ENCODE data around the gene NANS.
"Not testable (repeated sequence)": the region's sequence is repeated elsewhere in the genome, so short reads cannot be mapped to it uniquely, and the experiment has no call there.

NANS gene, protein sequence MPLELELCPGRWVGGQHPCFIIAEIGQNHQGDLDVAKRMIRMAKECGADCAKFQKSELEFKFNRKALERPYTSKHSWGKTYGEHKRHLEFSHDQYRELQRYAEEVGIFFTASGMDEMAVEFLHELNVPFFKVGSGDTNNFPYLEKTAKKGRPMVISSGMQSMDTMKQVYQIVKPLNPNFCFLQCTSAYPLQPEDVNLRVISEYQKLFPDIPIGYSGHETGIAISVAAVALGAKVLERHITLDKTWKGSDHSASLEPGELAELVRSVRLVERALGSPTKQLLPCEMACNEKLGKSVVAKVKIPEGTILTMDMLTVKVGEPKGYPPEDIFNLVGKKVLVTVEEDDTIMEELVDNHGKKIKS

DNA sequence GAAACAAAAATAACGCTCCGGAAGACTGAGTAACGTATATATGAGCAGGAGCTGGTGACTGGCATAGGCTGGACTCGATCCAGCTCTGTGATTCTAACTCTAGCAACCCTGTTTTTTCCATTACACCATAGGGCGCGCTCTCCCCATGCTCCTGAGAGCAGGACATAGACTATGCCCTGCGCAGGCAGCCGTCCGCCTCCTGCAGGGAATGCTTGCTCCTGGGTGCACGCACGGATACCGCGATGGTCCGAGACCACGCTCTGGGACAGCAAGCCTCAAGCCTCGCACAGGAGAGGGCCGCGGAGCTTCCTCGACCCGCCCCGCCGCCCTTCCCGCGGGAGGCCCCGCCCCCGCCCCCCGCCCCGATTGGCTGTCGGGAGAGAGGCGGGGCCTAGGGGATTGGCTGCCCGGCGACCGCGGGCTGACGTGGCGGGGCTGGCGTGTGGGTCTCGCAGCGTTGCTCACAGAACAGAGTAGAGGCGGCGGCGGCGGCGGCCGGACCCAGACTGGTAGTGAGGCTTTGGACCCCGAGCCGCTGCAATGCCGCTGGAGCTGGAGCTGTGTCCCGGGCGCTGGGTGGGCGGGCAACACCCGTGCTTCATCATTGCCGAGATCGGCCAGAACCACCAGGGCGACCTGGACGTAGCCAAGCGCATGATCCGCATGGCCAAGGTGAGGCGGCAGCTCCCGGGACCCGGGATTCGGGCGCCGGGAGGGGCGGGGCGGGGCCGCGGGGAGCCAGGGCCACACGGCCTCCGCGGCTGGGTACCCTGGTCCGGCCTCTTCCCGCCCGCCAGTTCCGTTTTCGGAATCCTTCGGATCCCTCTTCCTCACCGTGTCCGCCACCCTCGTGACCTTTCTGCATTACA, at the start of gene NANS:
Gene NANS (plus strand): TSS at position 464 of the 869 bp plus-strand sequence. CDS start 77 bp downstream, at position 541.
- peak; percentile 93 for DNase-seq

DNA sequence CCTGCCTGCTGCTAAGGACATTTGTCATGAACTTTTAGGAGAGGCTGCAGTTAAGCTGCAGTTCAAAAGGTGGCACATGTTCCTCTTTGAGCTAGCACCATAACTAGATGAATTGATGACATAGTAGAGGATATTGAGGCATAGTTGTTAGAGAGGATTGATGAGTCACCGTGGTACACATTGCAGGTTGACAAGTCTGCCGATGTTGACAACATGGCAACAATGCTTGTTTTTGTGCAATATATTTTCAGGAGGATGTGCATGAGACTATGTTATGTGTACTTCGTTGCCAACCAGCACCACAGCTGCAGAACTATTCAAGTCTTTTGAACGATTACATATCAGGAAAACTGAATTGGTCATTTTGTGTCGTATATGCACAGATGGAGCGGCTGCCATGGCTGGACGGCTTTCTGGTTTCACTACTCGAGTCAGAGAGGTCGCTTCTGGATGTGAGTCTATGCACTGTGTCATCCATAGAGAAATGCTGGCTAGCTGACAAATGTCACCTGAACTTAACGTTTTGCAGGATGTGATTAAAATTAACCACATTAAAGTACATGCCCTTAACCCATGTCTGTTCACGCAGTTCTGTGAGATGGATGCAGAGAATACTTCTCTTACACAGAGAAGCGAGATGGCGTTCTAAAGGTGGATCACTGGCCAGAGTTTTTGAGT, 49.1 kb upstream of the NANS start:
- no peak for DNase-seq

DNA sequence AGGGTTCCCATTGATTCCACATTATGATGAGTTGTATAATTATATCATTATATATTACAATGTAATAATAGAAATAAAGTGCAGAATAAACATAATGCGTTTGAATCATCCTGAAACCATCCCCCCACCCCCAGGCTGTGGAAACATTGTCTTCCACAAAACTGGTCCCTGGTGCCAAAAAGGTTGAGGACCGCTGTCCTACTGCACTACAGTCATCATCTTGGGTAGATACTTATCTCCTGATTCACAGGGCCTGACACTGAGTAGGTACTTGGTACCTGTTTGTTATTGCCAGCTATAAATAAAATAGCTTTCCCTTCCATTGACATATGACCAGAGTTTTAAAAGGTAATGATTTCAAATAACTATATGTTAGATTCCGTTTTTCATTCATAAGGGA, 47.8 kb upstream of the NANS start:
- DNase-seq, result no peak

DNA sequence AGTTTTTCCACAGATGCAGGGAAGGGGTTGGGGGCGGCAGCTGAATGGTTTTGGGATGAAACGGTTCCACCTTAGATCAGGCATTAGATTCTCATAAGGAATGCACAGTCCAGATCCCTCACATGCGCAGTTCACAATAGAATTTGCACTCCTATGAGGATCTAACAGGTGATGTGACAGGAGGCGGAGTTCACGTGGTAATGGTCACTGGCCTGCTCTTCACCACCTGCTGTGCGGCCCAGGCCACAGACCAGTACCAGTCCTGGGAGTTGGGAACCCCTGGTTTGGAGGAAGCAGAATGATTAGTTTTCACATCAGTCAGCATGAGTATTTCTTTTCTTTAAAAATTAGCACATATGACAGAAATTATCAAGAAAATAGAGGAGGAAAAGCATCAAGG, 47.1 kb upstream of the NANS start:
- DNase-seq, result no peak

DNA sequence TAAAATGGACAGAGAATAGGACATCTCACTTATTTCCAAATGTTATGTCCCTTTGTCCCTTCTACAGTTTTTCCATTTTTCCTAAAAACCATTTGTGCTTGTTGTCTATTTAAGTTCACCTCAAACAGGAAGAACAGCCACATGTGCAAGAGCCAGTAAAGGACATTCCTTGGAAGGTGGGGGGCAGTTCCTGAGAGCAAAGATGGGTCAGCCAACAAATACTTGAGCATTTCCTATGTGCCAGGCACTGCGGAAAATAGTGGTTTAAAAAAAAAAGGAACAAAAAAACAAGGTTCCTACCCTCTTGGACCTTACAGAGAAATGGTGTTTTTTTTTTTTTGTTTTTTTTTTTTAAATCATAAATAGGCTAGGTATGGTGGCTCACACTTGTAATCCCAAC, 46.6 kb upstream of the NANS start:
- no peak for DNase-seq

DNA sequence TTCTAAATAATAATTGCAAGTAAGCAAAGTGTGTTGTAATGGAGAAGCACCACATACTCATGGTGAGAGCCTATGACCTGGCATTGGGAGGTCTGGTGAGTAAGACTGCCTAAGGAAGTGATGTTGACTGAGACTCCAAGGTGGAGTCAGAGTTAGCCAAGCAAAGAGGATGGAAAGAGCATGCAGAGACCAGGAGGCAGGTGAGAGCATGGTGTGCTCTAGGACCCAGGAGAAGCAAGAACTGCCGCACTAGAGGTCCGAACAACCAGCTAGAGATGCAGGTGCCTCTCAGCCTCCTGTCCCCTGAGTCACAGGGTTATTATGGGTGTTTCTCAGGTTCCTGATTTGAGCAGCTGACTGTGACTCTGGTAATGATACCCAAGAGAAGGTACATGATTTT, 46.1 kb upstream of the NANS start:
- DNase-seq, result no peak

DNA sequence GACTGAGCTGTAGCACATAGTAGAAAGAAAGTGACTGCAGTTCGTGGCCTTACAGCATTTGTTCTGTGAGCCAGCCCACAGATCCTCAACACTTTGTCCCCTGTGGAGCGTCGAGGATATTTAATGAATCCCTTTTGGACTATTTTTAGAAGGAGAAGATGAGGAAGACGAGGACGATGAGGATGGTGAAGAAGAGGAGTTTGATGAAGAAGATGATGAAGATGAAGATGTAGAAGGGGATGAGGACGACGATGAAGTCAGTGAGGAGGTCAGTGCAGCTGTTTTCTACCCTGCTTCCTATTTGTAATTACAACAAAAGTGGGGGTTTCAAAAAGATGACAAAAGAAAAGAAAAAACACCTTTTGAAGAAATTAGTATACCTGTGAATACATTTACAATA, 45.4 kb upstream of the NANS start:
- DNase-seq, result no peak

DNA sequence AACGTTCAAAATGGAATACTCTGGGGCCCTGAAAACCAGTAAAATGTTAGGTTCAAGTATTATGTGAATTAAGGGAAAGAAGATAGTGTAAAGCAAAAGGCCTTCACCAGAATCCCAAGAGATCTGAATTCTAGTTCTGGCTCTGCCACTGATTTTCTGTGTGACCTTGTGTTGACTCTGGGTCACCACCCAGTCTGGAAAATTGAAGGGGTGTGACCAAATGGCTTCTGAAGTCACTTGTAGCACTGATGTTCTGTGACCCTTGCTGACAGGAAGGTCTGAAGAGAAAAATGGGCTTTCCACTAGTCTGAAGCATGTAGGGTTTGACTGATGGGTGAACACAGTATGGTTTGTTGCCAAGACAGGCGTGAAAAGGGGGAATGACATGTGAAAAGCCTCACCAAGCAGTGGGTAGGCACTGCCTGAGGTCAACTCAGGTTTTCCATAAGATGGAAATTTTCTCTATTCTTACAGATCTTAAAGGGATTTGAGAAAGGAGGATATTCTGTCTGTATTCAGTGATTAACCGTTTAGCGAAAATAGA, 40.3 kb upstream of the NANS start:
- no peak for DNase-seq

DNA sequence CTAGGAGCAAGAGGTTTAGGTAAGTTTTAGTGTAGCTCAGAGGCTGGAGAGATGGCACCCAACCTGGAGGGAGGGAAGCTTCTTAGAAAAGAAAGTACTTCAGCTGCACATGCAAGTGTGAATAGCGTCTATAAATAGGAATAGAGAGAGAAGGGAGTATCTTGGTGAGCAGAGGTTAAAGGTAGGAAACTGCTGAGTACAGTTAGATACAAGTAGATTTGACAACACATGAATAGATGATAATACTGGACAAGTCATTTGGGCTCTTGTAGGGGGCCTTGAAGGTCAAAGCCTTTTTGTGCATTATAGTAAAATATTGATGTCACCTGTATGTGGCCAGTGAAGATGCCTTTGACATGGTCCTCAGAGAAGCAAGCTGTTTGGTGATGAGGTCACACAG, 39.2 kb upstream of the NANS start:
- DNase-seq, result no peak

DNA sequence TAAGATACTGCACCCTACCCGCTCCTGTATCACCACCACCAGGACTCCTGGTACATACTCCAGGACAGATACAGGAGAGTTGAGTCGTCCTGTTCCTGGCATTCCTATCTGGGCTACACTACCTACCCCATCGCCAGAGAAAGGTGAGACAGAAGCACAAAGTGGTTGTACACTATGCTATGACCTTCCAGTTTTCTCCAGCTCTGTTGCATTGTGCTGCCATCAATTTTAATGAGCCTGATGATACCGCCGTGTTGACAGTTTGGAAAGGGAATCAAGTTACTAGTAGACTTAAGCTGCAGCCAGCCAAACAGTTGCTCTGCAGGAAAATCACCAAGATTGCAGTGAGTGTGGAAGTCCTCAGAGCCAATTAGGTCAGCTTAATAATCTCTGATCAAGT, 38.2 kb upstream of the NANS start:
- no peak for DNase-seq

DNA sequence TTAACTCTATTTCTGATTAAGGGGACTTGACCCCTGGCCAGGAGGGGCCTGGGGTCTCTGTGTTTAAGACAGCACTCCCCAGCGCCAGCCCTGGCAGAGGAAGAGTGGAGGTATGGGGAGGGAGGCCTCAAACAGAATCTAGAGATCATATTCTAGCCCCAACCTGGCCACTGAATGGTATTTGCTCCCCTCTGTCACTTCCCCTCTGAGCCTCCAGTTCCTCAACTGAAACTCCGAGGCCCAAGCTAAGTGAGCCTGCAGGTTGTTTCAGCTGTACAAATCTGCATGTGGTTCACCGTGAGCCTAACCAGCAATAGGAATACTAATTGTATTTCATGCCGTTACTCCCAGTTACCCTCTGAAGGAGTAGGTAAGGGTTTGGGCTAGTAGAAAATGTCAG, 37.4 kb upstream of the NANS start:
- no peak for DNase-seq

DNA sequence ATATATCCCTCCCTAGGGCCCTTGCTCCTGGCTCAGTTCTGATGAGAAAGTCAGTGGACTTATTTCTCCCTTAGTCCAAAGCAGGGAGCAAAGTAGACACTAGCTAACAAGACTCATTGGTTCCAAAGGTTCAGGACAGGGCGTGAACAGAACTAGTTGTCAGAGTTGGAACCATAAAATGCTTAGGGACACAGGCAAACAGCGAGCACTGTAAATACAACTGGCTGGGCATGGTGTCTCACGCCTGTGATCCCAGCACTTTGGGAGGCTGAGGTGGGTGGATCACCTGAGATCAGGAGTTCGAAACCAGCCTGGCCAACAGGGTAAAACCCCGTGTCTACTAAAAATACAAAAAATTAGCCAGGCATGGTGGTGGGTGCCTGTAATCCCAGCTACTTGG, 36.7 kb upstream of the NANS start:
- not testable (repeated sequence) for DNase-seq

DNA sequence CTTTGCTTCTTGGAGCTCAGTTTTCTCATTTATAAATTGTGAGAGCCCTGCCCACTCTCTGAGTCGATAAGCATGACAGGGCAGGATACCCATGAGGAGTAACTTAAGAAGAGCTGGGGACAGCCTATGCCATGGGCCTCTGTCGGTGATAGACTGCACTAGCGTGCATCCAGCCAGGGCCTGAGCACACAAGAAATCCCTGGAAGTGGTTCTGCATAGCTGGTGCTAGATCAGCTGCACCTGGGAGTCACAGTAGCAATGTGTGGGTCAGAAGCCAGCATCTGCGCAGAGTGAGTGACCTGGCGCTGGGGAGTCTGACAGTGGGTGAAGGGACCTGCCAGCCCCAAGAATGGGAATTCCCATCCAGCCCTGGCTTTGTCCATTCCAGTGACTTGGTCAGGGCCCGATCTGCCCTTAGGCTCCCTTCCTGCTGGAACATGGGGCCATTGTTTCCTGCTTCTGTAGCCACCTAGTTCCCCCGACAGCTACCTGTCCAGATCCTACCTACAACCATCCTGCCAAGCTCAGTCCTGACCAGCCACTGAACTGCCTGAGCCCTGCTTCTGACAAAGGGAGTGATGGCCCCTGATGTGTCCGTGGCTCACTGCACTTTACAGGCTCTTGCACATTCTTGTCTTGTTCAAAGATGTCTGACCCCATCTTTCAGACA, 35.9 kb upstream of the NANS start:
- no peak for DNase-seq

DNA sequence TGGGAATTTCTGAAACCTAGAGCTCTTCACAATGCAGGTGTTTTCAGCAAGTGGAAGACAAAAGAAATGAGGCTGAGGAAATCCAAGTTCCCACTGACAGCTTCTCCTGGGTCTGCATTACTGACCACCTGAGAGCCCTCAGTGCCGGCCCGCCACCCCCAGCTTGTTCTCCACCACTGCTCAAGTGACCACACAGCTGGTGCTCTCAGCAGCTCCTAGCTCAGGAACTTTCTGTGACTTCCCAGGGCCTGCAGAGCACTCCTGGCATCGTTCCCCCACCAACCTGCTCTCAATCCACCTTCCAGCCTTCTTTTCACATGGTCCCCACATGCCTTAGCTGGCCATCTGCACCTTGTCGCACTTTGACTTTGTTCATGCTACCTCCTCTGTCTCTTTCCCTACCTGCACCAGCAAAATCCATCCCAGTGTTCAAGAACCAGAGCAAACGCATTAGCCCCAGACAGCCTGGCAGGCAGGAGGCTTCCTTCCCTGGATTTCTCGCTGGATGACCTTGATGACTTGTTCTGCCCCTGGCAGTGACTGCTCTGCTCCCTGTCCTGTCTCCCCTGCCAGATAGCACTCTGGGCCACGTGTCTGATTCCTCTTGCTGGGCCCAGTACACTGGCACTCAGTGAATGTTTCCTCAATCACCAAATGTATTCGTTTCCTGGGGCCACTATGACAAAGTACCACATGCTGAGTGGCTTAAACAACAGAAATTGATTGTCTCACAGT, 35.1 kb upstream of the NANS start:
- DNase-seq, result no peak

DNA sequence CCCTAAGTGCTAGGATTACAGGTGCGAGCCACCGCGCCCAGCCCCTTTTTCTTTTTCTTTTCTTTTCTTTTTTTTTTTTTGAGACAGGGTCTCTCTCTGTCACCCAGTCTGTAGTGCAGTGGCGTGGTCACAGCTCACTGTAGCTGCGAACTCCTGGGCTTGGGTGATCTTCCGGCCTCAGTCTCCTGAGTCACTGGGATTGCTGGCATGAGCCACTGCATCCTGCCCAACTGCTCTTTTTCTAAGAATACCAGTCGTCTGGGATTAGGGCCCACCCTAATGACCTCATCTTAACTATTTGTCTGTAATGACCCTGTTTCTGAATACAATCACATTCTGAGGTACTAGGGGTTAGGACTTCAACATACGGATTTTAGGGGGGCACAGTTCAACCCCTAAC, 34.1 kb upstream of the NANS start:
- no peak for DNase-seq

DNA sequence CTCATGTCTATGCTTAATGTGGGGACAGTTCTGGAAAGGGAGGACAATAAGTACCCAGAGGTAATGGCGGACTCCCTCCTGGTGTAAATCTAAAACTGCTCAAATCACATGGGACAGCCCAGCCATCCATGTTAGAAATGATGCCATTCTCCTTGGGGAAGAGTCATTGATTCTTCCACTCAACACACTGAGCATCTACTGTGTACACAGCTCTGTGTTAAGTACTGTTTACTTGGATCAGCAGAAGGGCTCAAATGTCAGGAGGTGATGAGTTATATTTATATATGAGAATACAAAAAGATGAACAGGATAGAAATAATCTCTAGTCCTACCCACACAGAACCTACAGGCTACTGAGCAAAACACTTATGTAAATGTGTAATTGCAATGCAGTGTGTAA, 31.8 kb upstream of the NANS start:
- DNase-seq, result no peak

DNA sequence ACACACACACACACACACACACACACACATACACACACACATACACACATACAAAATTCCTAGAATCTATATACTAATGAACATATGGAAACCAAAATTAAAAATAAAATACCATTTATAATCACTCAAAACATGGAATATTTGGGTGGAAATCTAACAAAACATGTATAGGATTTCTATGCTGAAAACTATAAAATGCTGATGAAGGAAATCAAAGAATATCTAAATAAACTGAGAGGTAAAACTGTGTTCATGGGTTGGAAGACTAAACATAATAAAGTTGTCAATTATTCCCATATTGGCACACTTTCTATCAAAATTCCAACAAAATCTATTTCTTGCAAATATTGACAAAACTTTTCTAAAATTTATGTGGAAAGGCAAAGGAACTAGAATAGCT, 25.4 kb upstream of the NANS start:
- DNase-seq, result no peak

DNA sequence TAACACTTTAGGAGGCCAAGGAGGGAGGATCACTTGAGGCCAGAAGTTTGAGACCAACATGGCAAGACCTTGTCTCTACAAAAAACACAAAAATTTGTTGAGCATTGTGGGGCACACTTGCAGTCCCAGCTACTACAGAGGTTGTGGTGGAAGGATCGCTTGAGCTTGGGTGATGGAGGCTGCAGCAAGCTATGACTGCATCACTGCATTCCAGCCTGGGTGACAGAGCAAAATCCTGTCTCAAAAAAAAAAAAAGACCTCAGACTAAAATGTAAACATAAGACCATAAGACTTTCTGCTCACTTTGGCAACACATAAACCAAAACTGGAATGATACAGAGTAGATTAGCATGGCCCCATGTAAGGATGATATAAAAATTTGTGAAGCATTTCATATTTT, 24.6 kb upstream of the NANS start:
- DNase-seq, result peak; percentile 59

DNA sequence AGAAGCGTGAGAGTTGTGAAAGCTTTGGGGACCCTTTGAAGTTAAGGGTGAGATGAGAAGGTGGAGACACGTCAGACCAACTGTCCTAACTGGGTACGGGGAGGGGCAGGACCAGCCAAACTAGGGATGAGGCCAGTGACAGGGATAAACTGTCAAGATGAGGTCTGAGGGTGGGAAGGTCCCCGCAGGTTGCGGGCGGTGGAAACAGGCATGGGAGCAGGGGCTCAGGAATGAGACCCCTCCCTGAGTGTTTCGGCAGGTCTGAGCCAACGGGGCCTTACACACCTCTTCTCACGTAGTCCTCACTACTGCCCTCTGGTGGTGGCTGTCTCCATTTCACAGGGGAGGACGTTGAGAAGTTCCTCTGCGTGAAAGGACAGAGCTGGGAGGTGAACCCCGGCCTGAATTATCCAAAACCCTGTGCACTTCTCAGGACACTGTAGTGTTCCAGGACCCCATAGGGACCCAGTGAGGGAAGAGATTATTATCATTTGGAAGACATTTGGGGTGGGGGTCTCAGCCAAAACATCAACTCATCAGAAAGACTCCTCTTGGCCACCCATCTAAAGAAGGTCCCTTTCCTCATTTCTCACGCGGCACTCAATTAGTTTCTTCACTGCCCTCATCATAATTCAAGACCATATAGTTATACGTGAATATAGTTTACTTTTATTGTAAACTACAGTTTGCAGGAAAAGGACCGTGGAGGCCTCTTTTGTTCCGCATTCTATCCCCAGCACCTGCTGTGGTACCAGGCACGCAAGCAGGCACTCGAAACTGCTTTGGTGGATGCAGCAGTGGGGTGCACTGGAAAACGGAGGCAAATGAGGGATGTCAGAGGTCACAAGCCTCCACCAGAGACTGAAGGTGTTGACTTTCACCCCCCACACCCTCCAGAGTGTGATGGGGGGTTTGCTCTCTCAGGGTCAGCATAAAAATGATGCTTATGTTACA, 21.7 kb upstream of the NANS start:
- DNase-seq, result peak; percentile 62

DNA sequence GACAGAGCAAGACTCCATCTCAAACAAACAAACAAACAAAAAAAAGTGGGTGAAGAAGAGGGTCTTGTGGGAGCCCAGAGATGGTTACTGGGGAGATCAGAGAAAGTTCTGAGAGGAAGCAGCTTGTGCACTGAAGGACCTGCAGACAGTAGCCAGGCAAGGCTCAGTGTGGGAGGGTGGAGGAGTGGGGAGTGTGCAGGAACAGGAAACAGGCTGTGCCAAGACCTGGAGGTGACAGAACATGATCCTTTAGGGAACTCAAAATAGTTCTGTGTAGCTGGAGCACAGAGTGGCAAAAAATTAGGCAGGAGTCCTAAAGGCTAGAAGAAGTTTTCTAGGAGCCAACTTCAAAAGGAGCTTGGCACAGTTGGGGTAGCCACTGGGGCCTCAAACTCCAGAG, 19.2 kb upstream of the NANS start:
- DNase-seq, result no peak

DNA sequence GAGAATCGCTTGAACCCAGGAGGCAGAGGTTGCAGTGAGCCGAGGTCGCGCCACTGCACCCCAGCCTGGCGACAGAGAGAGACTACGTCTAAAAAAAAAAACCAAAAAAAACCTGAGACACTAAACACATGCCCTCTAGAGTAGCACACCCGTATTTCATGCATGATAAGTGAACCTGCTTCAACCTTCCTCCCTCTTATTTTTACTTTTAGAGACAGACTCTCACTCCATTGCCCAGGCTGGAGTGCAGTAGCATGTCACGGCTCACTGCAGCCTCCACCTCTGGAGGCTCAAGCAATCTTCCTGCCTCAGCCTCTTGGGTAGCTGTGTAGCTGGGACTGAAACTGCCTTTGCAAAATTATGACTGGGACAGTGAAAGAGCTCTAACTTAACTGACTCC, 17.6 kb upstream of the NANS start:
- DNase-seq, result no peak
